Ishikawa (cell line): Measurements from ENCODE around the gene ATP6V0E2.

ENCODE experiments used
- CEBPB ChIP-seq: IDR thresholded peaks from 2 replicates; pipeline ENCODE4 v1.6.1; 2012
- CREB1 ChIP-seq: IDR thresholded peaks from 2 replicates; pipeline ENCODE4 v1.6.1; 2012; ENCODE audit warnings: low read depth
- EGR1 ChIP-seq: IDR thresholded peaks from 2 replicates; pipeline ENCODE4 v1.6.1; 2012
- EP300 ChIP-seq: IDR thresholded peaks from 2 replicates; pipeline ENCODE4 v1.6.1; 2012; ENCODE audit warnings: borderline replicate concordance
- FOXM1 ChIP-seq: IDR thresholded peaks from 2 replicates; pipeline ENCODE4 v1.6.1; 2012; ENCODE audit warnings: low read depth, borderline replicate concordance
- NFIC ChIP-seq: IDR thresholded peaks from 2 replicates; pipeline ENCODE4 v1.6.1; 2012
- RAD21 ChIP-seq: IDR thresholded peaks from 2 replicates; pipeline ENCODE4 v1.6.1; 2012; ENCODE audit warnings: low read depth
- REST ChIP-seq: IDR thresholded peaks from 2 replicates; pipeline ENCODE4 v1.6.1; 2012; ENCODE audit warnings: low read depth, mild to moderate bottlenecking
- TAF1 ChIP-seq: IDR thresholded peaks from 2 replicates; pipeline ENCODE4 v1.6.1; 2012; ENCODE audit warnings: low read depth, mild to moderate bottlenecking
- TCF12 ChIP-seq: IDR thresholded peaks from 2 replicates; pipeline ENCODE4 v1.6.1; 2012; ENCODE audit warnings: low read depth
- TEAD4 ChIP-seq: IDR thresholded peaks from 2 replicates; pipeline ENCODE4 v1.6.1; 2012
- YY1 ChIP-seq: IDR thresholded peaks from 2 replicates; pipeline ENCODE4 v1.6.1; 2012; ENCODE audit warnings: low read depth
- ZBTB7A ChIP-seq: IDR thresholded peaks from 2 replicates; pipeline ENCODE4 v1.6.1; 2012; ENCODE audit warnings: low read depth
- TF ChIP-seq, protein P1 (sequence below): IDR thresholded peaks from 2 replicates; pipeline ENCODE4 v1.6.1; 2012
- TF ChIP-seq, protein P2 (sequence below): IDR thresholded peaks from 2 replicates; pipeline ENCODE4 v1.6.1; 2012

ATP6V0E2 gene

DNA sequence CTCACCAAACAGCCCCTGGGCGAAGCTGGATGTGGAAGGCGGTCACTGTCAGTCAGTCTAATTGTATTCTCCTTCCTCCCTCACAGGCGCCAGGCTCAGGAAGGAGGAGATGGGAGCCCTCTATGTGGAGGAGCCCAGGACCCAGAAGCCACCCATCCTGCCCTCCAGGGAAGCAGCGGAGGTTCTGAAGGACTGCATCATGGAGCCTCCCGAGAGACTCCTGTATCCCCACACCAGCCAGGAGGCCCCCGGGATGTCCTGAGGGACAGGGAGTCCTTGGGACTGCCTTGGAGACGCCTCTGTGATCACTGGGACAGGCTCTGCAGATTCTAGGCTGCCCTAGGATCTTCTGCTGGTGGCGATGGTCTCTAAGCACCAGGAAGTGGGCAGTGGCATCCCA is 9.7 kb upstream of the ATP6V0E2 start:
- TF ChIP-seq TEAD4 = no peak
- TF ChIP-seq FOXM1 = no peak
- no peak for TF ChIP-seq CEBPB
- no peak for TF ChIP-seq TAF1
- TF ChIP-seq, protein P1, sequence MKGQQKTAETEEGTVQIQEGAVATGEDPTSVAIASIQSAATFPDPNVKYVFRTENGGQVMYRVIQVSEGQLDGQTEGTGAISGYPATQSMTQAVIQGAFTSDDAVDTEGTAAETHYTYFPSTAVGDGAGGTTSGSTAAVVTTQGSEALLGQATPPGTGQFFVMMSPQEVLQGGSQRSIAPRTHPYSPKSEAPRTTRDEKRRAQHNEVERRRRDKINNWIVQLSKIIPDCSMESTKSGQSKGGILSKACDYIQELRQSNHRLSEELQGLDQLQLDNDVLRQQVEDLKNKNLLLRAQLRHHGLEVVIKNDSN = no peak
- no peak for TF ChIP-seq ZBTB7A
- no peak for TF ChIP-seq CREB1
- no peak for TF ChIP-seq REST
- no peak for TF ChIP-seq EP300
- no peak for TF ChIP-seq TCF12
- no peak for TF ChIP-seq NFIC
- no peak for TF ChIP-seq RAD21
- no peak for TF ChIP-seq YY1
- no peak for TF ChIP-seq EGR1
- TF ChIP-seq, protein P2, sequence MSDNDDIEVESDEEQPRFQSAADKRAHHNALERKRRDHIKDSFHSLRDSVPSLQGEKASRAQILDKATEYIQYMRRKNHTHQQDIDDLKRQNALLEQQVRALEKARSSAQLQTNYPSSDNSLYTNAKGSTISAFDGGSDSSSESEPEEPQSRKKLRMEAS = no peak

DNA sequence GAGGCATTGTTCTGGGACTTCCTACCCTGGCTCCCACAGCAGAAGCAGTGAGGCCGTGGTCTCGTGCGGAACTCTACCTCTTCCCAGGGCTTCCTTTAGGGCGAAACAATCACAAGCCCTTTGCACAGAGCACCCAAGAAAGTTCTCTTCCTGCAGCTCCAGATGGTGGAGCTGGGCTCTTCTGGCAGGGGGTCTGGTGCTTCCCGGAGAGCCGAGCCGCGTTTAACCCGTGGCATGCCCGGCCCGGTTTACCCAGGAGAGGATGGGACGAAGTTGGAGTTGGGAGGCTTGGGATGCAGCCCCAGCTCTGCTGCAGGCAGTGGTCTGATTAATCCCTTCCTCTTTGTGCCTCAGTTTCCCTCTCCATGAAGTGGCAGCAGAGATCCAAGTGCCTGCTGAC is 9.0 kb upstream of the ATP6V0E2 start:
- no peak for TF ChIP-seq REST
- no peak for TF ChIP-seq FOXM1
- TF ChIP-seq NFIC = no peak
- no peak for TF ChIP-seq TCF12
- TF ChIP-seq ZBTB7A = no peak
- TF ChIP-seq EP300 = no peak
- TF ChIP-seq, protein P1 = no peak
- TF ChIP-seq, protein P2 = no peak
- TF ChIP-seq TEAD4 = no peak
- no peak for TF ChIP-seq TAF1
- TF ChIP-seq YY1 = no peak
- no peak for TF ChIP-seq RAD21
- TF ChIP-seq EGR1 = no peak
- no peak for TF ChIP-seq CEBPB
- TF ChIP-seq CREB1 = no peak

DNA sequence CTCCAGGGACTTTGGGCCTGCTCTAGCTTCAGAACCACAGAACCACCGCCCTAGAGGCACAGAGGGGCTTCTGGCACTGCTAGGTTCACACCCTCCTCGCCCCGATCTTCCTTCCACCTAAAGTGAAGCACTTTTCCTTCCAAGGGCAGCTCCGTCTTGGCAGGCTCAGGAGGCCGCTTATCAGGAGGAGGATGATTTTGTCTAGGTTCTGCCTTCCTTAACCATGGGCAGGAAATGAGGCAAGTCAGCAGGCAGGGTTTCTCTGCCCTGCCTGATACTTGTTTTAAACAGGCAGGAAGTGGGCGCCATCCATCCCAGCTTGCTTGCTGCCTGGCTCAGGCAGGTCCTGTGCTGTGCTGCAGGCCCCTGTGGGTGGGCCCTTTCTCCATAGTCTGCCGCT is 8.3 kb upstream of the ATP6V0E2 start:
- TF ChIP-seq, protein P1 = no peak
- no peak for TF ChIP-seq TCF12
- TF ChIP-seq REST = no peak
- TF ChIP-seq YY1 = no peak
- no peak for TF ChIP-seq CREB1
- TF ChIP-seq ZBTB7A = no peak
- no peak for TF ChIP-seq RAD21
- TF ChIP-seq, protein P2 = no peak
- TF ChIP-seq FOXM1 = no peak

DNA sequence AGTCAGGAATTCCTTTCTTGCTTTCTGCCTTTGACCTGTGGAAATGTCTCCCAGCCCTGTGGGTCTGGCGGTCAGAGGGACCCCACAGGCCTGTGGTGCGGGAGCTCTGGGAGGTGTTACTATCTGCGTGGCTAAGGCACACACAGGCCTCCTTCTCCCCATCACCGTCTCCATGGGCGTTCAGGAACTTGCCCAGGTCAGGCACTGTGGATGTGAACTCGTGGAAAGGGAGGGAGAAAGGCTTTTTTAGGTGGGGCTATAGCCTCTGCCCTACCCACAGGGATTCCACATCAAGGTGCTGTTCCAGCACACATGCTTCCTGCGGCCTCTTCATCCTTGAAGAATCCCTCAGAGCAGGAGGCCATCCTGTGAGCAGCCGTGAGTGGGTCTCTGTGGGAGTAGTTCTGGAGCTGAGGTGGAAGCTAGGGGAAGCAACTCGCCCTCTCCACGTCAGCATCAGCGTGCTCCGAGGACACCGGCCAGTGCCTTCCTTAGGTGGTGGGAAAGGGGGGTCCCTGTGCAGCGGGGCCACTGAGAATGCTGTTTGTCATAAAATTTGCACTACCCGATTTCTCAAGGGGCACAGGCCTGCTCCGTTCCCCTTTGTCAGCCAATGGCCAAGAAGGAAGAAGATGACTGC is 7.5 kb upstream of the ATP6V0E2 start:
- TF ChIP-seq, protein P2 = no peak
- no peak for TF ChIP-seq NFIC
- no peak for TF ChIP-seq YY1
- no peak for TF ChIP-seq EP300
- TF ChIP-seq, protein P1 = no peak
- no peak for TF ChIP-seq TEAD4
- no peak for TF ChIP-seq TAF1
- no peak for TF ChIP-seq TCF12
- TF ChIP-seq EGR1 = no peak
- no peak for TF ChIP-seq CREB1
- TF ChIP-seq REST = no peak
- TF ChIP-seq RAD21 = no peak
- no peak for TF ChIP-seq CEBPB
- TF ChIP-seq FOXM1 = no peak
- no peak for TF ChIP-seq ZBTB7A
